ENCODE measurements around the gene BARX2.
A peak's percentile ranks its signal among the peaks of the same experiment; 100 is the strongest.

The BARX2 gene

GRCh38 chr11:129380413-129380812 lies 4.8 kb downstream of the BARX2 start (continued):
- TF ChIP-seq ZXDB (tag by site-specific recombination; IDR thresholded peaks at IDR 0.05) (peak; percentile 52), SP7 (tag by site-specific recombination; IDR thresholded peaks at IDR 0.05) (peak; percentile 47; the same call in 1 of the 2 replicates)

- Histone ChIP-seq H3K4me3 (ENCODE audit: low read depth, low read length) (no peak overlapping the region), H3K27ac (ENCODE audit: extremely low read depth, low read depth, low read length) (no peak overlapping the region), H3K4me1 (ENCODE audit: control insufficient read depth, insufficient read depth, low read length) (peaks cover 17% of the 10 kb centered on the region), H3K36me3 (ENCODE audit: control insufficient read depth in 2 of 2, insufficient read depth in 1 of 2, low read length in 2 of 2) (no peaks in the 10 kb centered on the region), H3K9me3 (ENCODE audit: control insufficient read depth, insufficient read depth, low read depth, low read length) (no peaks in the 10 kb centered on the region)
- ChIA-PET CTCF (no interaction called here), POLR2A (no interaction called here)
- TF ChIP-seq PRDM4 (tag by site-specific recombination; IDR thresholded peaks at IDR 0.05), result peak; percentile 65; the same call in 1 of the 2 replicates
- no peak for TF ChIP-seq ZBTB10 (tag by site-specific recombination; IDR thresholded peaks at IDR 0.05)
Observed at GRCh38 chr11:129382583-129382982, 6.9 kb downstream of the BARX2 start.

- Histone ChIP-seq H3K4me1 (ENCODE audit: control insufficient read depth, insufficient read depth, low read length) (peaks cover 22% of the 10 kb centered on the region), H3K36me3 (ENCODE audit: control insufficient read depth in 2 of 2, insufficient read depth in 1 of 2, low read length in 2 of 2) (no peaks in the 10 kb centered on the region), H3K4me3 (ENCODE audit: low read depth, low read length) (no peak overlapping the region), H3K9me3 (ENCODE audit: control insufficient read depth, insufficient read depth, low read depth, low read length) (no peaks in the 10 kb centered on the region), H3K27ac (ENCODE audit: extremely low read depth, low read depth, low read length) (no peak overlapping the region)
- ChIA-PET POLR2A (no interaction called here), CTCF (no interaction called here)
- TF ChIP-seq ZNF571 (tag by site-specific recombination; IDR thresholded peaks at IDR 0.05) (no peak), ZNF2 (tag by site-specific recombination; IDR thresholded peaks at IDR 0.05) (no peak), ZNF214 (tag by site-specific recombination; IDR thresholded peaks at IDR 0.05; ENCODE audit: borderline replicate concordance) (no peak), ZNF26 (tag by site-specific recombination; IDR thresholded peaks at IDR 0.05) (no peak), ZNF223 (tag by site-specific recombination; IDR thresholded peaks at IDR 0.05) (no peak), ZNF114 (tag by site-specific recombination; IDR thresholded peaks at IDR 0.05) (no peak), SP7 (tag by site-specific recombination; IDR thresholded peaks at IDR 0.05) (peak; percentile 27; the same call in 1 of the 2 replicates), IKZF3 (tag by site-specific recombination; IDR thresholded peaks at IDR 0.05) (no peak), ZXDB (tag by site-specific recombination; IDR thresholded peaks at IDR 0.05) (peak; percentile 43), BCL6B (tag by site-specific recombination; IDR thresholded peaks at IDR 0.05) (peak; percentile 65), ZNF514 (tag by site-specific recombination; IDR thresholded peaks at IDR 0.05) (no peak), PRDM1 (tag by site-specific recombination; IDR thresholded peaks at IDR 0.05) (no peak), ZNF600 (tag by site-specific recombination; IDR thresholded peaks at IDR 0.05) (no peak), YY1 (tag by site-specific recombination; IDR thresholded peaks at IDR 0.05) (no peak), ZNF623 (tag by site-specific recombination; IDR thresholded peaks at IDR 0.05) (no peak), FEZF1 (tag by site-specific recombination; IDR thresholded peaks at IDR 0.05) (peak; percentile 44), ZSCAN16 (tag by site-specific recombination; IDR thresholded peaks at IDR 0.05) (no peak), HIC1 (tag by site-specific recombination; IDR thresholded peaks at IDR 0.05) (no peak), ZBTB8A (tag by site-specific recombination; IDR thresholded peaks at IDR 0.05) (no peak), PATZ1 (tag by site-specific recombination; IDR thresholded peaks at IDR 0.05) (no peak)
Observed at GRCh38 chr11:129383060-129383459, 7.4 kb downstream of the BARX2 start.

All from HEK293 (cell line).